ENCODE measurements around the gene PRR7.

The PRR7 gene

GRCh38 chr5:177425196-177425800 lies 21.3 kb upstream of the PRR7 start:
- no peak for DNase-seq

DNA sequence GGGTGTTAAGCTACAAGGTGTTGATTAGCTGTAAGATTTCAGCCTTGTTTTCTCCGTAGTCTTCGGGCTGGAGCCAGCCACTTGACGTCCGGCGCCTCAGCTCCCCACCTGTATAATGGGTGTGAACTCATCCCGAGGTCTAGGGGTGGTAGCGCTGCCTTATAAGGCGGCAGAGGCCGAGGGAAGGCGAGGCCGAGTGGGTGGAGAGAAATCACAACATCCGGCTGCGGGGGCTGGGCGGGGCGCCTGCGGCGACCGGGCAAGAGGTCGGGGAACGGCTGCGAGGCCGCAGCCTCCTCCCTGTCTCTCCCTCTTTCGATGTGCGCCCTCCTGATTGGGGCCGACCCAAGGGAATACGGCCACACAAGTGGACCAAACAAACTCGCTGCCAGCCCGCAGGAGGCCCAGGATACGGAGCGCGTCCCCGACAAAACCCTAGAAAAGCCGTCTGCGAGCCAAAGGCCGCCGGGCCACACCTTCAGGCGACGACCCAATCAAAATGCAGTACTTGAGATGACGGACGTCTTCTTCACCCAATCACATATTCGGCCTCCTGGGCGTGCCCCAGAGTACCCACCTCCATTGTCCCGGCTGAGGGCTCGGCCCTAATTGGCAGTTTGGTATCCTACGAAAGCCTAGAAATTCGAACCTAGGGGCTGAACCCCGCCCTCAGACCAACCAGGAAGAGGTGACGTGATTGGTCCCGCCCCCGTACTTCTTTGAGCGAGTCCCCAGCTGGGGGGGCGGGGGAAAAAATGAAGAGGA lies 20.6 kb upstream of the PRR7 start:
- peak; percentile 92 for DNase-seq

- no peak for DNase-seq
Measured at GRCh38 chr5:177426566-177427210, 19.9 kb upstream of the PRR7 start, which contains the start of gene GRK6. GRK6 (plus strand) TSS chr5:177426676; CDS start chr5:177426846, 170 bp downstream.

DNA sequence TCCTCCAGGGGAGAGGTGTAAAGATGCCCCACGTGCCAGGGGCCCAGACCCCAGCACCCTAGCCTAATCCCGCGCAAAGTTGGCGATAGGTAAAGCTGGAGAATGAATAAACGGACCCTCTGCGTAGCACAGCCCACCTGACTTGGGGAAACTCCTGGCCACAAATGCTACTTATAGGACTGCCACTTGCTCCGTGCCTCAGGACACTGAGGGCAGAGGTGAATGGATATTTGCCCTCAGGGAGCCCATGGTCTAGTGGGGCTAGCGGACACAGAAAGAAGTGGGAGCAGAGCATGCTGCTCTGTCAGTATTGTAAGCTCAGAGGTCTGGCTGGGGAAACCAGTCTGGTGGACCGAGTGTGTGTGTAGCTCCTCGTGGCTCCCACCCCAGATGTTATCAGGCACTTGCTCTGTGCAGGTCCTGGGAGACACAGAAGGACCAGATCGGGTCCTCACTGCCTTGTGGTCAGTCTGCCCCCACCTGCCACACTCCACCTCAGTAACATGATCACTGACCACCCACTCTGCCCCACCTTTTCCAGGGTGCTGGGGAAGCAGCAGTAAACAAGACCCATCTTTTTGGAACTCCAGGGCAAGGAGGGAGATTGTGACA lies 19.3 kb upstream of the PRR7 start:
- DNase-seq: no peak

- DNase-seq: no peak
Measured at GRCh38 chr5:177427919-177428573, 18.6 kb upstream of the PRR7 start.

GRCh38 chr5:177428574-177429217 lies 17.9 kb upstream of the PRR7 start:
- no peak for DNase-seq

DNA sequence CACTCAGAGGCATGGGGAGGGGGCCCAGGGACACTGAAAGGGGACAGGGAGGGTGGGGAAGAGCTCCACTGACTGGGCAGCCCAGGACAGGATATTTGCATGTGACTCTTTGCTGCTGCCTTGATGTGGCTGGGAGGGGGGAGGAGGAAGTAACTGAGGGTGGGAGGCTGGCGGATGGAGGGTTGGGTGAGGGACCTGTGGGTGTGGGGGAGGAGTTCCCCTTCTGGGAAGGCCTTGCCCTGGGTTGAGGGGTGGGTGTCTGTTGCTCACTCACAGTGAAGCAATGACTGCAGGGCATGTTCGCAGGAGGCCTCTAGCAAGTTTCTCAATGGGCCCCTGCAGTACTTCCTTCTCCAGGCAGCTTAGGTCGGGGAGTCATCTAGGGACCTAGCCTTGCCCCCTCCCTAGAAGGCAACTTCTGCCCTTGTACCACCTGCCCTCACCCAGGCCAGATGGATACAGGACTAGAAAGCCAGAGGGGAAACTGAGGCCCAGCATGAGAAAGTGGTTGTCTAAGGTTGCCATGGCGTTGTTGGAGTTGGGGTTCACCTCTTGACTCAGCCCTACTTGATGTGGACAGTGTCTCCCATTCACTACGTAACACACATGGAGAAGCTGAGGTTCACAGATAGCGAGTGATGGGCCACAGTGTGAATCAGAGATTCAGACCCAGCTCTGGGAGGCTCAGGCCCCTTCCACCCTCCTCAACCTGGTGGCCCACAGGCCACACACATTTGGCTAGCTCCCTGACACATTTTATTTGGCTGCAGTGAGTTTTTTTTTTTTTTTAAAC lies 17.2 kb upstream of the PRR7 start:
- no peak for DNase-seq

- DNase-seq: no peak
Measured at GRCh38 chr5:177430140-177430951, 16.3 kb upstream of the PRR7 start.

DNA sequence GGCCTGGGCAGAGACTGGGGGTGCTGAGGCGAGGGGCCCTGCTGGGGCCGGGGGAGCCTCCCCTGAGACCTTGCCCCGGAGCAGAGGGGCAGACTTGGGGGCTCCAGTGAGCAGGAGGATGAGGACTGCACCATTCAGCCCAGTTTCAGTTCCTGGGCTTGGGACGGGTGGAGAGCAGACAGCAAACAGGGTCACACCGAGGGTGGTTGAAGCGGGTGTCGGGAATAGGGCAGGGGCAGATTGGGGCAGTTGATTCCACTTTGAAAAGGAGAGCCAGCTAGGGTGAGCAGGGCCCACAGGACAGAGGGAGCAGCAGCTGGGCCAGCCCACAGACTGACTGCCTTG lies 15.7 kb upstream of the PRR7 start:
- no peak for DNase-seq

DNA sequence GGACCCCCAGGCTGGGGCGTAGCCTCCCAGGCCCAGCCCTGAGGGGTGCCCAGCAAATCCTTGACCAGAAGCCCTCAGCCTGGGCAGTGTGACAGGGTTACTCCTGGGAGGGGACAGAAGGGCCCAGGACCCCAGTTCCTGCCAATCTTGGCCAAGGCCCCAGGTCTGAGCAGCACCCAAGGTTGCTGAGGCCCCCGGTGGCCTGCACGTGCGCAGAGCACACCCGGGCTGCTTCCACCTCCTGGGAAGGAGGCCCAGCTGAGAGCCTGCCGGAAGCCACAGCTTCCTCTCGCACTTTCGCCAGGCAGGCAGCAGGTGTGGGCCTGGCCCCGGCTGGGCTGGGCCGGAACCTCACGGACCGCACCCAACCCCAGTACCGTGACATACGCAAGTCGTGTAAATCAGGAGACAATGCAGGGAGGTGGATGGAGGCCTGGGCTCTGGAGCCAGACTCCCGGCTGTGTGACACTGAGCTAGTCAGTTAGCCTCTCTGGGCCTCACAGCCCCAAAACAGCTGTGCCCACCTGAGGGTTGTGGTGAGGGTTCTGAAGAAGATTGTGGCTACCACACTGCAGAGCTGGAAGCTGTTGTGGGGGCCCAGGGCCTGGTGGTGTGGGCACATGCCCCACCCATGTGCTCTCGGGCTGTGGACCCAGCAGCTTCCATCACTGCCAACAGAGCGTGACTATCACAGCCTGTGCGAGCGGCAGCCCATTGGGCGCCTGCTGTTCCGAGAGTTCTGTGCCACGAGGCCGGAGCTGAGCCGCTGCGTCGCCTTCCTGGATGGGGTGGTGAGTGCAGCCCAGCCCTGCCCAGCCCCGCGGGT lies 15.1 kb upstream of the PRR7 start:
- DNase-seq: no peak

DNA sequence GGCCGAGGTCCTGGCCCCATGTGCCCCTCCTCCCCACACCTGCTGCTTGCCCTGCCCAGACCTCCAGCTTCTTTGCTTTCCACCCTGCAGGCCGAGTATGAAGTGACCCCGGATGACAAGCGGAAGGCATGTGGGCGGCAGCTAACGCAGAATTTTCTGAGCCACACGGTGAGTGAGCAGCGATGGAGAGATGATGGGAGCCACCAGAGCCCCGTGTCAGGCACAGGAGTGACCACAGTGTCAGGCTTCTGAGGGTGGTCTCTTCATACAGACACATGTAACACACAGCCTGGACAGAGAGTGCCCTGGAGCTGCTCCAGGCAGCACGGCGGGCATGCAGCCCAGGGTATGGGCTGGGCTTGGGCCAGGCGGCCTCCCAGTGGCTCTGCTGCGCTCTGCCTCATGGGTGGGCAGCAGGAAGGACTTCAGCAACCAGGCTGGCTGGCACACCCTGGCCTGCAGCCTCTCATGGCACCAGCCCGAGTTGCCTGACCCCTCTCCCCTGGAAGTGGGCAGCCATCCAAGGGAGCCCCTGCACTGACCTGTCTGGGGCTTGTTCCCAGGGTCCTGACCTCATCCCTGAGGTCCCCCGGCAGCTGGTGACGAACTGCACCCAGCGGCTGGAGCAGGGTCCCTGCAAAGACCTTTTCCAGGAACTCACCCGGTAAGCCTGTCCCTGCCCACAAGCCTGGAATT lies 14.3 kb upstream of the PRR7 start:
- no peak for DNase-seq

DNA sequence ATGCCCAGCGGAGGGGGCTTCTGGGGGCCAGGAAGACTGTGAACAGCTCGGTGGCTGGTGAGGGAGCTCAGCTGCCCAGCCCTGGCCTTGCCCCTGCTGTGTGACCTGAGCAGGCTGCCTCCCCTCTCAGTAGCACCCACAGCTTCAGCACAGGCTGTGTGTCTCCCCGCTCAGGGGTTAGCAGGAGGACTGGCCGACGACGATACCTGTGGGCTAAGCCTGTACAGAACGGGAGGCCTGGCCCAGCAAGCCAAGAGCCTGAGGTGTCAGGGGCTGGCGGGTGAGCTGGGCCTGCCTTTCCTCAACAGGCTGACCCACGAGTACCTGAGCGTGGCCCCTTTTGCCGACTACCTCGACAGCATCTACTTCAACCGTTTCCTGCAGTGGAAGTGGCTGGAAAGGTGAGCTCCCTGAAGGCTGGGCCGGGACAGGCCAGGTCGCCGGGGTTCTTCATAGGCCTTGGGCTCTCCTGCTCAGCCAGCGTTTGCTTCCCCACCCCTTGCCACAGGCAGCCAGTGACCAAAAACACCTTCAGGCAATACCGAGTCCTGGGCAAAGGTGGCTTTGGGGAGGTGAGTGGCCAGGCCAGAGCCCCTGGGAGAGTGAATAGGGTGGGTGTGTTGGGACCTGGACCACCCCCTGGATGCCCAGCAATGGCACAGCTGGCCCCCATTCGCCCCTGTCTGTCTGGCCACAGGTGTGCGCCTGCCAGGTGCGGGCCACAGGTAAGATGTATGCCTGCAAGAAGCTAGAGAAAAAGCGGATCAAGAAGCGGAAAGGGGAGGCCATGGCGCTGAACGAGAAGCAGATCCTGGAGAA lies 13.6 kb upstream of the PRR7 start:
- DNase-seq: no peak

DNA sequence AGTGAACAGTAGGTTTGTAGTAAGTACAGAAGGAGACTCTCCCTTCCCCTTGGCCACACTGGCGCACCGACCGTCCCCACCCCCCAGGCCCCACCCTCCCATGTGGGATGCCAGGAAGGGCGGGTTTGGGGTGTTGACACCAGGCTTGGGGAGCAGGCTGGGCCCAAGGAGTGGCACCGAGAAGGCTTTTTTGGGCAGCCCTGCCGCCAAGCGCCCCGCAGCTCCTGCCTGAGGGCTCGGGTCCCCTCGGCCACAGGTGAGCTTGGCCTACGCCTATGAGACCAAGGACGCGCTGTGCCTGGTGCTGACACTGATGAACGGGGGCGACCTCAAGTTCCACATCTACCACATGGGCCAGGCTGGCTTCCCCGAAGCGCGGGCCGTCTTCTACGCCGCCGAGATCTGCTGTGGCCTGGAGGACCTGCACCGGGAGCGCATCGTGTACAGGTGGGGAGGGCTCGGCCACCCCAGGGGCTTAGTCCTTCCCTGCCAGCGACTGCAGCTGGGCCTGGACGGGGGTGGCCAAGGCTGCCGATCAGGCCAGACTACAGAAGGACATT lies 12.9 kb upstream of the PRR7 start:
- no peak for DNase-seq

- DNase-seq: no peak
Measured at GRCh38 chr5:177434437-177434836, 12.2 kb upstream of the PRR7 start.

- no peak for DNase-seq
Measured at GRCh38 chr5:177434942-177435738, 11.5 kb upstream of the PRR7 start.

DNA sequence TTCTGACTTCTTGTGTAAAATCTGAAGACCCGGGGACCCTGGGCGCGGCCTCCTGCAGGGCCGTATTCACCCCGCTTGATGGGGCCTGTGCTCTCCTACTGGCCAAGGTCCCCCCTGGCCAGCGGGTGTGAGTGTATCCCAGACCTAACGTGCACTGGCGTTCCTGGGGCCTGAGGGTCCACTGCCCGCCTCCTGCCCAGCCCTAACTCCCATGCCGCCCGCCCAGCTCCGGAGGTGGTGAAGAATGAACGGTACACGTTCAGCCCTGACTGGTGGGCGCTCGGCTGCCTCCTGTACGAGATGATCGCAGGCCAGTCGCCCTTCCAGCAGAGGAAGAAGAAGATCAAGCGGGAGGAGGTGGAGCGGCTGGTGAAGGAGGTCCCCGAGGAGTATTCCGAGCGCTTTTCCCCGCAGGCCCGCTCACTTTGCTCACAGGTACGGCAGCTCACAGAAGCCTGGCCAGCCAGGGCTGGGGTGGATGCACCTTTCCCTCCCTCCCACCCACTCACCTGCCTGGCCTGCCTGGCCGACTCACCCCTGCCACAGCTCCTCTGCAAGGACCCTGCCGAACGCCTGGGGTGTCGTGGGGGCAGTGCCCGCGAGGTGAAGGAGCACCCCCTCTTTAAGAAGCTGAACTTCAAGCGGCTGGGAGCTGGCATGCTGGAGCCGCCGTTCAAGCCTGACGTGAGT lies 10.6 kb upstream of the PRR7 start:
- no peak for DNase-seq

DNA sequence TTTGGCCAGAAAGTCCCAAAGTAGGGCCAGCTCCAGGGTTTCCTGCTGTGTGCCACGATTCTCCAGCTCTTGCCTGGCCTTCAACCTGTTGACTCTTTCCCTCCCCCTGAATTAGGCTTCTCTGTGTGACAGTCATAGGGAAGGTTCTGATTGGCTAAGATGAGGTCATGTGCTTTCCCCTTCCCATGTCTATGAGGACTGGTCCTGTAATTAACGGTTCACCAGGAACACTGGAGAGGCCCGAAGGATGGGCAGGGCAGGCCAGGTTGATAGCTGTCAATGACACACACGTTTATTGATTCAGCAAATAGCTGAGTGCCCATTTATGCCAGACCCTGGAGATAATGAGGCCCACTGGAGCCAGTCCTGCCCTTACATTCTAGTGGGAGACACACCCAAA lies 9.0 kb upstream of the PRR7 start:
- no peak for DNase-seq

Data from NCI-H1436 treated with DMSO at 0.1 percent for 48 hours (cell line).